GM19035 (cell line): ENCODE results near the gene CCDC90B.
A peak's percentile ranks its signal among the peaks of the same experiment; 100 is the strongest.

Experiments
- ATAC-seq: cut with Tn5 transposase; IDR thresholded peaks from one replicate; pipeline ENCODE4 v1.9.1; 2021; ENCODE audit not compliant: unreplicated experiment

CCDC90B gene

GRCh38 chr11:83241291-83241946 lies 44.7 kb downstream of the CCDC90B start:
- peak; percentile 86 for ATAC-seq

DNA sequence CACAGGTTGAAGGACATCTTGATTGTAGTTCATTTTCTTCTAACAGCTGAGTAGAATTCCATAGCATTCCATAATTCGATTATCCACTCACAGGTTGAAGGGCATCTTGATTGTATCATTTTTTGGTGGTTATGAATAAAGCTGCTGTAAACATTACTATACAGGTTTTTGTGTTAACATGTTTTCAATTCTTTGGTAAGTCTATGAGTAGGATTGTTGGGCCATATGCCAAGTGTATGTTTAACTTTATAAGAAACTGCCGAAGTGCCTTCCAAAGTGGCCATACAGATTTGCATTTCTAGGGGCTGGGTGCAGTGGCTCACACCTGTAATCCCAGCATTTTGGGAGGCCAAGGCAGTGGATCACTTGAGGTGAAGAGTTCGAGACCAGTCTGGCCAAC lies 48.1 kb downstream of the CCDC90B start:
- no peak for ATAC-seq

- no peak for ATAC-seq
Measured at GRCh38 chr11:83235825-83236224, 50.3 kb downstream of the CCDC90B start.

- no peak for ATAC-seq
Measured at GRCh38 chr11:83223457-83223856, 62.7 kb downstream of the CCDC90B start.

GRCh38 chr11:83222499-83222898 lies 63.7 kb downstream of the CCDC90B start:
- ATAC-seq: no peak

- no peak for ATAC-seq
Measured at GRCh38 chr11:83221694-83222093, 64.5 kb downstream of the CCDC90B start.

GRCh38 chr11:83220260-83220659 lies 65.9 kb downstream of the CCDC90B start:
- no peak for ATAC-seq

- no peak for ATAC-seq
Measured at GRCh38 chr11:83219095-83219494, 67.1 kb downstream of the CCDC90B start.
